MM.1S (cell line): ENCODE data around the gene GABRR1.

Source experiments
- CTCF ChIP-seq: fragments of 300-600 bp; sonication (generic); IDR thresholded peaks from 2 replicates; pipeline ENCODE4 v1.5.1; 2016; ENCODE audit warnings: antibody characterized with exemption, low read length, mixed read lengths
- EZH2 ChIP-seq: fragments of 300-600 bp; sonication (generic); optimal IDR thresholded peaks from 2 replicates; pipeline ENCODE3; 2017; ENCODE audit warnings: low read depth, mild to moderate bottlenecking, antibody characterized with exemption, low read length, mixed read lengths

- no peak for TF ChIP-seq EZH2
- no peak for TF ChIP-seq CTCF
Observed at GRCh38 chr6:89254569-89254968, 37.4 kb upstream of the GABRR1 start.
